SK-N-SH treated with all-trans-retinoic acid at 6 μM for 48 hours (cell line): ENCODE measurements around the gene ADCY1.

Experiments
- ATAC-seq: fragments of 200-7000 bp; cut with Tn5 transposase; 3 replicates; pipeline ENCODE4 v1.9.1; 2020; ENCODE audit warnings: mild to moderate bottlenecking, moderate library complexity
- ARNTL ChIP-seq: fragments of 450-650 bp; formaldehyde crosslinking; IDR thresholded peaks from 2 replicates; pipeline ENCODE4 v1.5.0; 2020; ENCODE audit warnings: low read depth, mild to moderate bottlenecking, moderate library complexity, borderline replicate concordance
- BACH2 ChIP-seq: fragments of 250-450 bp; sonication (Bioruptor Pico); IDR thresholded peaks from 2 replicates; pipeline ENCODE4 v1.9.0; 2021; ENCODE audit warnings: mild to moderate bottlenecking, borderline replicate concordance
- ESRRG ChIP-seq: fragments of 250-450 bp; sonication (Bioruptor Pico); IDR thresholded peaks from 2 replicates; pipeline ENCODE4 v1.6.1; 2021; ENCODE audit warnings: mild to moderate bottlenecking
- GLIS3 ChIP-seq: fragments of 250-450 bp; sonication (Bioruptor Pico); IDR thresholded peaks from 2 replicates; pipeline ENCODE4 v1.5.0; 2020; ENCODE audit warnings: mild to moderate bottlenecking, moderate library complexity
- OSR1 ChIP-seq: fragments of 250-450 bp; sonication (Bioruptor Pico); IDR thresholded peaks from 2 replicates; pipeline ENCODE4 v1.8.0; 2022; ENCODE audit warnings: moderate library complexity, mild to moderate bottlenecking, inconsistent platforms
- PPARA ChIP-seq: fragments of 250-450 bp; sonication (Bioruptor Pico); IDR thresholded peaks from 2 replicates; pipeline ENCODE4 v1.5.0; 2020; ENCODE audit warnings: mild to moderate bottlenecking, borderline replicate concordance
- RARB ChIP-seq: fragments of 250-450 bp; sonication (Bioruptor Pico); IDR thresholded peaks from 2 replicates; pipeline ENCODE4 v1.8.0; 2021; ENCODE audit warnings: mild to moderate bottlenecking, moderate library complexity
- SNAI2 ChIP-seq: fragments of 250-450 bp; sonication (Bioruptor Pico); IDR thresholded peaks from 2 replicates; pipeline ENCODE4 v1.5.0; 2020; ENCODE audit warnings: mild to moderate bottlenecking, moderate library complexity
- TCF4 ChIP-seq: fragments of 250-450 bp; sonication (Bioruptor Pico); IDR thresholded peaks from 2 replicates; pipeline ENCODE4 v1.8.0; 2021; ENCODE audit warnings: mild to moderate bottlenecking, moderate library complexity, borderline replicate concordance
- ZC3H10 ChIP-seq: fragments of 250-450 bp; sonication (Bioruptor Pico); IDR thresholded peaks from 2 replicates; pipeline ENCODE4 v1.5.1; 2021; ENCODE audit warnings: mild to moderate bottlenecking, moderate library complexity
- ZFP30 ChIP-seq: fragments of 450-650 bp; formaldehyde crosslinking; IDR thresholded peaks from 2 replicates; pipeline ENCODE4 v1.5.0; 2022; ENCODE audit warnings: mild to moderate bottlenecking, moderate library complexity
- ZNF565 ChIP-seq: fragments of 450-650 bp; formaldehyde crosslinking; conservative IDR thresholded peaks from 2 replicates; pipeline ENCODE4 v1.5.0; 2020; ENCODE audit warnings: low read depth, mild to moderate bottlenecking, moderate library complexity
- ZNF70 ChIP-seq: fragments of 450-650 bp; formaldehyde crosslinking; IDR thresholded peaks from 2 replicates; pipeline ENCODE4 v1.5.0; 2020; ENCODE audit warnings: mild to moderate bottlenecking, moderate library complexity
- ZNF8 ChIP-seq: fragments of 450-650 bp; formaldehyde crosslinking; IDR thresholded peaks from 2 replicates; pipeline ENCODE4 v1.5.0; 2020; ENCODE audit warnings: mild to moderate bottlenecking, moderate library complexity
- TF ChIP-seq, protein P1 (sequence below): fragments of 250-450 bp; sonication (Bioruptor Pico); IDR thresholded peaks from 2 replicates; pipeline ENCODE4 v1.5.1; 2021; ENCODE audit warnings: mild to moderate bottlenecking, moderate library complexity
- TF ChIP-seq, protein P2 (sequence below): fragments of 250-450 bp; sonication (Bioruptor Pico); IDR thresholded peaks from 2 replicates; pipeline ENCODE4 v1.5.1; 2020; ENCODE audit warnings: low read depth, mild to moderate bottlenecking, moderate library complexity
- TF ChIP-seq, protein P3 (sequence below): fragments of 250-450 bp; sonication (Bioruptor Pico); IDR thresholded peaks from 2 replicates; pipeline ENCODE4 v1.8.0; 2020; ENCODE audit warnings: mild to moderate bottlenecking, moderate library complexity, borderline replicate concordance

The ADCY1 gene

DNA sequence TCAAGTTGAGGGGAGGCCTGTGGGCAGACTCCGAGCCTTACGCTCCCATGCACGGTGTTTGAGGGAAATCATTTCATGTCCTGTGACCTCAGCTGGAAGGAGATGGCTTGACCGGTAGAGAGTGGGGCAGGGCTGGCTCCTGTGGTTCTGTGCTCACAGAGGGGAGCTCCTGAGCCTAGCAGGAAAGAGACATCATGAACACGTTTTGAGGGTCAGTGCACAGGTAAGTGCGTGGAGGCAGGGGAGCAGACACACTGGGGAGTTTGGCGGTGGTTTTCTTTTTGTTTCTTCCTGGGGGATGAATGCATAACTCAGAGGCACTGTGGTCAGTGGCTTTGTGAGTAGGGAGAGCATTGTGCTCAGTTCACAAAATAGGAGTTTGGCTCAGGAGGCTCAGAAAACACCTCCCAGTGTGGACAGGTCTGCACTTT, 22.5 kb downstream of the ADCY1 start (continued):
- TF ChIP-seq, protein P1, sequence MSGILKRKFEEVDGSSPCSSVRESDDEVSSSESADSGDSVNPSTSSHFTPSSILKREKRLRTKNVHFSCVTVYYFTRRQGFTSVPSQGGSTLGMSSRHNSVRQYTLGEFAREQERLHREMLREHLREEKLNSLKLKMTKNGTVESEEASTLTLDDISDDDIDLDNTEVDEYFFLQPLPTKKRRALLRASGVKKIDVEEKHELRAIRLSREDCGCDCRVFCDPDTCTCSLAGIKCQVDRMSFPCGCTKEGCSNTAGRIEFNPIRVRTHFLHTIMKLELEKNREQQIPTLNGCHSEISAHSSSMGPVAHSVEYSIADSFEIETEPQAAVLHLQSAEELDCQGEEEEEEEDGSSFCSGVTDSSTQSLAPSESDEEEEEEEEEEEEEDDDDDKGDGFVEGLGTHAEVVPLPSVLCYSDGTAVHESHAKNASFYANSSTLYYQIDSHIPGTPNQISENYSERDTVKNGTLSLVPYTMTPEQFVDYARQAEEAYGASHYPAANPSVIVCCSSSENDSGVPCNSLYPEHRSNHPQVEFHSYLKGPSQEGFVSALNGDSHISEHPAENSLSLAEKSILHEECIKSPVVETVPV = no peak
- no peak for TF ChIP-seq BACH2
- TF ChIP-seq ZNF565 (CRISPR knock-in tag) = no peak
- no peak for TF ChIP-seq ZNF70 (CRISPR knock-in tag)
- no peak for TF ChIP-seq PPARA (CRISPR knock-in tag)
- TF ChIP-seq ARNTL (CRISPR knock-in tag) = no peak
- TF ChIP-seq TCF4 = no peak
- no peak for TF ChIP-seq ESRRG (CRISPR knock-in tag)
- TF ChIP-seq ZNF8 (CRISPR knock-in tag) = no peak

DNA sequence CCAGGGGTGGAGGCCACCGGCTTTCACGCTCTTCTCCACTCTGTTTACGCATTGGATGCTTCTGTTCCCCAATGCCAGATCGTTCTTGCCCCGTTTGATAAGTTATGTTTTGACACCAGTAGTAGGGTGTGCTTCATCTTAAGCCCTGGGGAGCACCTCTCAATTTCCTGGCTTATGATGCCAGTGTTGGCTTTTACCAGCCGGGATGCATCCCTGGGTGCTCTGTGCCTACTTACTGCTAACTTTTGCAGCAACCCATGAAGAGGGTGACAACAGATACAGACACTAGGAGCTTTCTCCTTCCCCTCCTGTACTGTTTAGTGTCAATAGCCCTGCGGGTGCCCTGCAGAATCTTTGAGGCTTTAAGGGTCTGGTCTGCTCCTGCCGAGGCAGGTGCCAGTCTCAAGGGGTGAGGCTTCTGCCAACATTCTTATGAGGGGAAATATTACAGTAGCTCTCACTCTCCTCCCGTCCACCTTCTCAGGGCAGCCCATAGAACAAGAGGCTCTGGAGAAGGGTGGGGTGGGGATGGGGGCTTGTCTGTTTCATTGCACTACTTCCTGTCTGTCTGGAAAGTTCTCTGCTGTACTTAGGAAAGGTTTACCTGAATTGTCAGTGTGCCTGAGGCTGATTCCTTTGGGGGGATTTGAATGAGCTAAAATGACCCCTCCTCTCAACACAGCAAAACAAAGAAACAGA, 23.3 kb downstream of the ADCY1 start:
- ATAC-seq = no peak
- TF ChIP-seq, protein P1 = no peak
- TF ChIP-seq, protein P2, sequence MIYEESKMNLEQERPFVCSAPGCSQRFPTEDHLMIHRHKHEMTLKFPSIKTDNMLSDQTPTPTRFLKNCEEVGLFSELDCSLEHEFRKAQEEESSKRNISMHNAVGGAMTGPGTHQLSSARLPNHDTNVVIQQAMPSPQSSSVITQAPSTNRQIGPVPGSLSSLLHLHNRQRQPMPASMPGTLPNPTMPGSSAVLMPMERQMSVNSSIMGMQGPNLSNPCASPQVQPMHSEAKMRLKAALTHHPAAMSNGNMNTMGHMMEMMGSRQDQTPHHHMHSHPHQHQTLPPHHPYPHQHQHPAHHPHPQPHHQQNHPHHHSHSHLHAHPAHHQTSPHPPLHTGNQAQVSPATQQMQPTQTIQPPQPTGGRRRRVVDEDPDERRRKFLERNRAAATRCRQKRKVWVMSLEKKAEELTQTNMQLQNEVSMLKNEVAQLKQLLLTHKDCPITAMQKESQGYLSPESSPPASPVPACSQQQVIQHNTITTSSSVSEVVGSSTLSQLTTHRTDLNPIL (CRISPR knock-in tag) = no peak
- TF ChIP-seq ZNF565 (CRISPR knock-in tag) (no peak), OSR1 (CRISPR knock-in tag) (no peak)

DNA sequence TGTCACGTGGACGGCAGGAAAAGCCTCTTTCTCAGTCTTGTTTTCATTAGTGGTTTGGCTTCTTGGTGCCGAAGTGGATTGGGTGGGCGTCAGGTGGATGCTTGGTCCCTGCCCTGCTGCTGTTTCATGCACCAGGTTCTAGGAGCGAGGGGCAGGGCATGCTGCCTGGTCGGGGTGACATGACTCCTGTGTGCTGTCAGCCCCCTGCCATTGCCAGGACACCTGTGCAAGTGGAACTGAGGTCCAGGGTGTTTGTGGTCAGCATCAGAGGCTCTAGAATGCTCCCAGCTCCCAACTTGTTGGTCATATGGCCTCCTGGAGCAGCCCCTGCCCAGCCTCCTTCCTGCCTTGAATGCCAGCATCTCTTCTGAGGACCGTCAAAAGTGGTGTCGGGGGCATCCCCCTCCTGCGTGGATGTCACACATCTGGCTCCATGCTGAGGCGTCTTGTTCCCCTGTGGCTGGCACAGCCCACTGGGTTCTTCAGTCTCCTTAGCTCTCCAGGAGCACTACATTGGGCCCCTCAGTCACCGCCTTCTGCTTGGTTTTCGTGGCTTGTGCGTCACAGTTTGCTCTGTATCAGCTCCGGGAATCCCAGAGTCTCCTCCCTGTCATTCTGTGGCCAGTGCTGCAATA, 24.8 kb downstream of the ADCY1 start:
- no peak for ATAC-seq
- TF ChIP-seq ZFP30 (CRISPR knock-in tag) = no peak
- TF ChIP-seq, protein P2 (CRISPR knock-in tag) = no peak
- no peak for TF ChIP-seq SNAI2 (CRISPR knock-in tag)
- TF ChIP-seq ZNF70 (CRISPR knock-in tag) = no peak
- no peak for TF ChIP-seq GLIS3 (CRISPR knock-in tag)
- TF ChIP-seq, protein P3, sequence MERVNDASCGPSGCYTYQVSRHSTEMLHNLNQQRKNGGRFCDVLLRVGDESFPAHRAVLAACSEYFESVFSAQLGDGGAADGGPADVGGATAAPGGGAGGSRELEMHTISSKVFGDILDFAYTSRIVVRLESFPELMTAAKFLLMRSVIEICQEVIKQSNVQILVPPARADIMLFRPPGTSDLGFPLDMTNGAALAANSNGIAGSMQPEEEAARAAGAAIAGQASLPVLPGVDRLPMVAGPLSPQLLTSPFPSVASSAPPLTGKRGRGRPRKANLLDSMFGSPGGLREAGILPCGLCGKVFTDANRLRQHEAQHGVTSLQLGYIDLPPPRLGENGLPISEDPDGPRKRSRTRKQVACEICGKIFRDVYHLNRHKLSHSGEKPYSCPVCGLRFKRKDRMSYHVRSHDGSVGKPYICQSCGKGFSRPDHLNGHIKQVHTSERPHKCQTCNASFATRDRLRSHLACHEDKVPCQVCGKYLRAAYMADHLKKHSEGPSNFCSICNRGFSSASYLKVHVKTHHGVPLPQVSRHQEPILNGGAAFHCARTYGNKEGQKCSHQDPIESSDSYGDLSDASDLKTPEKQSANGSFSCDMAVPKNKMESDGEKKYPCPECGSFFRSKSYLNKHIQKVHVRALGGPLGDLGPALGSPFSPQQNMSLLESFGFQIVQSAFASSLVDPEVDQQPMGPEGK (CRISPR knock-in tag) = no peak
- no peak for TF ChIP-seq ZC3H10 (CRISPR knock-in tag)
- no peak for TF ChIP-seq ESRRG (CRISPR knock-in tag)
- TF ChIP-seq ZNF565 (CRISPR knock-in tag) = no peak
- no peak for TF ChIP-seq RARB
- TF ChIP-seq OSR1 (CRISPR knock-in tag) = no peak
- TF ChIP-seq, protein P1 = no peak
- no peak for TF ChIP-seq BACH2
